Prostate gland (tissue), 2 donors: ENCODE measurements around the gene TMEM86A. TPM values are rescaled to one million over a fixed set of nuclear protein-coding genes. Genes with fewer than 3 reads are reported as not detected.

Experiments
- total RNA-seq, 2 donors: library from RNA; depleted of rRNA; stranded (reverse); fragments of >200 nt; gene quantifications; one replicate each; pipeline ENCODE4 v1.1.0, GENCODE V29; 2016

The TMEM86A gene
- total RNA-seq, 2 donors from 2014 or later, result 3.2 to 6.5 TPM

Other genes starting within 250 kb of the TMEM86A start
- under 1 TPM in 1 of 2 donors, not detected in 1; 0.23 TPM for gene LDHAL6A, start 242.9 kb upstream of the TMEM86A start, total RNA-seq
- gene TSG101, start 171.8 kb upstream of the TMEM86A start, total RNA-seq, result 10 to 100 TPM; 60.5 to 94.5 TPM
- gene UEVLD, start 110.0 kb upstream of the TMEM86A start, total RNA-seq, result 10 to 100 TPM; 28.1 to 37.1 TPM
- 1 to 10 TPM in 1 of 2 donors, under 1 TPM in 1; 0.82 to 7.3 TPM for gene MISFA, start 99.0 kb upstream of the TMEM86A start, total RNA-seq
- 10 to 100 TPM; 18.0 to 19.3 TPM for gene SPTY2D1, start 64.4 kb upstream of the TMEM86A start, total RNA-seq
- gene IGSF22, start 27.4 kb downstream of the TMEM86A start, total RNA-seq, result 1 to 10 TPM in 1 of 2 donors, under 1 TPM in 1; 0.82 to 1.1 TPM
- gene PTPN5, start 93.0 kb downstream of the TMEM86A start, total RNA-seq, result 1 to 10 TPM in 1 of 2 donors, under 1 TPM in 1; 0.77 to 4.8 TPM
- gene MRGPRX1, start 240.6 kb downstream of the TMEM86A start, total RNA-seq, result not detected